Panc1 (cell line): ENCODE measurements around the gene LMCD1. TPM values are rescaled to one million over a fixed set of nuclear protein-coding genes. Genes with fewer than 3 reads are reported as not detected.

Experiments used
- ATAC-seq: fragments of 200-7000 bp; cut with Tn5 transposase; 2 replicates; pipeline ENCODE4 v1.9.1; 2020; ENCODE audit warnings: mild to moderate bottlenecking, moderate library complexity
- BruUV-seq: library from RNA; stranded (reverse); fragments of 400-500 nt; replicated peaks from 2 replicates; lab custom pipeline; 2021; lab: Mats Ljungman, UMichigan
- CTCF ChIA-PET: fragments of 300-600 bp; sonication (Branson Sonifier 250); formaldehyde crosslinking; loops from one replicate; lab custom pipeline; 2022; ENCODE audit warnings: antibody characterized with exemption; lab: Charles Lee
- POLR2A ChIA-PET: fragments of 300-600 bp; sonication (Branson Sonifier 250); formaldehyde crosslinking; loops from one replicate; lab custom pipeline; 2022; ENCODE audit warnings: antibody characterized with exemption; lab: Charles Lee
- DNase-seq: peaks from one replicate; pipeline ENCODE4 v3.0.0-alpha.2; 2010; ENCODE audit warnings: low read depth, low spot score
- H3K27ac ChIP-seq: 2 replicates; pipeline ENCODE4 v1.5.1; 2011; ENCODE audit warnings: mild to moderate bottlenecking, low read length, inconsistent platforms
- H3K27me3 ChIP-seq: fragments of 200-500 bp; sonication (Bioruptor generic); 2 replicates; pipeline ENCODE4 v1.6.0; 2014; ENCODE audit warnings: low read length, inconsistent platforms; ENCODE audit not compliant: control insufficient read depth, insufficient read depth
- H3K36me3 ChIP-seq: fragments of 200-500 bp; sonication (Bioruptor generic); 2 replicates; pipeline ENCODE4 v1.5.1; 2014; ENCODE audit warnings: inconsistent platforms, mild to moderate bottlenecking, low read length, moderate library complexity; ENCODE audit not compliant: control insufficient read depth, insufficient read depth
- H3K4me1 ChIP-seq: 2 replicates; pipeline ENCODE4 v1.5.1; 2011; ENCODE audit warnings: inconsistent platforms, mild to moderate bottlenecking, low read length, moderate library complexity; ENCODE audit not compliant: control insufficient read depth, insufficient read depth
- H3K4me3 ChIP-seq, 2 experiments: 2 replicates each; pipeline ENCODE4 v1.5.1; 2011 to 2012; ENCODE audit warnings: low read depth in 2 of 2, low read length in 2 of 2, mild to moderate bottlenecking in 2 of 2, inconsistent platforms in 1 of 2, moderate library complexity in 1 of 2
- H3K9me3 ChIP-seq: fragments of 200-500 bp; sonication (Bioruptor generic); 2 replicates; pipeline ENCODE4 v1.5.1; 2014; ENCODE audit warnings: low read depth, mild to moderate bottlenecking, inconsistent platforms, low read length, moderate library complexity; ENCODE audit not compliant: control insufficient read depth, insufficient read depth
- POLR2AphosphoS5 ChIP-seq: IDR thresholded peaks from 2 replicates; pipeline ENCODE4 v1.6.1; 2012; ENCODE audit warnings: mild to moderate bottlenecking, low read depth, low read length, moderate library complexity
- SIN3A ChIP-seq: IDR thresholded peaks from 2 replicates; pipeline ENCODE4 v1.6.1; 2012; ENCODE audit warnings: low read depth, mild to moderate bottlenecking, low read length, moderate library complexity, borderline replicate concordance; ENCODE audit not compliant: insufficient read depth
- TCF7L2 ChIP-seq: IDR thresholded peaks from 2 replicates; pipeline ENCODE4 v1.6.1; 2011; ENCODE audit warnings: mild to moderate bottlenecking, low read depth, low read length, inconsistent platforms
- in situ Hi-C: cut with HindIII; loops from 2 replicates; pipeline ENCODE4 v1.10.0; 2016; ENCODE audit warnings: low sequenced_read_pairs, low pct_unique_long_range_greater_than_20kb
- intact Hi-C: fragments of 100-400 bp; cut with micrococcal nuclease; formaldehyde crosslinking; loops from one replicate; pipeline ENCODE4 v1.10.0; 2022; ENCODE audit not compliant: unreplicated experiment
- total RNA-seq: library from RNA; stranded (reverse); gene quantifications from one replicate; pipeline ENCODE4 v1.2.1, GENCODE V29; 2021; ENCODE audit not compliant: unreplicated experiment
- TF ChIP-seq, protein P1 (sequence below), 2 experiments: IDR thresholded peaks; 2 replicates each; pipeline ENCODE4 v1.6.1; 2011 to 2012; ENCODE audit warnings: low read depth in 2 of 2, control low read depth in 1 of 2, low read length in 1 of 2, mild to moderate bottlenecking in 1 of 2, moderate library complexity in 1 of 2; ENCODE audit not compliant: insufficient read depth in 1 of 2
- TF ChIP-seq, protein P2 (sequence below): fragments of 450-650 bp; IDR thresholded peaks from 2 replicates; pipeline ENCODE4 v1.5.1; 2017; ENCODE audit warnings: mild to moderate bottlenecking

LMCD1 gene
- total RNA-seq, 1 experiment from 2014 or later = 24.8 TPM

DNA sequence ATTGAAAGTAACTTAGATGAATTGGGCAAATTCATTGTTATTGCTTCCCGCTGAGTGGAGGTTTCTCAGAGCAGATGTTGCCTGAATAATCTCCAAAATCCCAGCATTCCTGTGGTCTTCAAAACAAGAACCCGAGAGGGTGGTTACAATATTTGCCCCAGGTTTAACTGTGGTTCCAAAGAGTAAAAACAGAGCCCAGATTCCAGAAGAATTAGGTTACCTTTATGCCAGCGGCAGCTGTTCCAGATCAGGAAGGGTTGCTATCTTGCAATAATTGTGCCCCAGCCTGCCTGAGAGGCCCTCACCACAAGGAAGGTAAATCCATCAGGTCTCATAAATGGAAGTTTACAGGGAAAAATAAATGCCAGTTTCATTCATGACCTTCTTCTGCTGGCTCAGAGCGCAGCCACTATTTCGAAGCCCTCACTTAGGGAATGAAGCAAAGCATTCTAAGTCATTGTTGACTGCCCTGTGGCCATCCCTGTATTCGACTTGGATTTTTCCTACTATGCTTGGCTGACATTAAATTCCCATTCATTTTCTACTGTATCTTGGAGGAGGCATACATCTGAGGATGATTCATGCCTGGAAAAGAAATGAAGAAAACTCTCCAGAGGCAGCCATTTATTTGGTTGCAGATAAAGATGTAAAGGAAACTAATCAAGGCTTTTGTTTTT lies 88.4 kb downstream of the LMCD1 start:
- Histone ChIP-seq H3K9me3 (no peaks in the 10 kb centered on the region), H3K27ac (no peak overlapping the region), H3K36me3 (no peaks in the 10 kb centered on the region), H3K4me3 (no peak overlapping the region), H3K27me3 (no peaks in the 10 kb centered on the region), H3K4me1 (no peaks in the 10 kb centered on the region)
- no TSS peak for BruUV-seq
- TF ChIP-seq POLR2AphosphoS5 (no peak), TCF7L2 (no peak), SIN3A (no peak)
- TF ChIP-seq, protein P1, sequence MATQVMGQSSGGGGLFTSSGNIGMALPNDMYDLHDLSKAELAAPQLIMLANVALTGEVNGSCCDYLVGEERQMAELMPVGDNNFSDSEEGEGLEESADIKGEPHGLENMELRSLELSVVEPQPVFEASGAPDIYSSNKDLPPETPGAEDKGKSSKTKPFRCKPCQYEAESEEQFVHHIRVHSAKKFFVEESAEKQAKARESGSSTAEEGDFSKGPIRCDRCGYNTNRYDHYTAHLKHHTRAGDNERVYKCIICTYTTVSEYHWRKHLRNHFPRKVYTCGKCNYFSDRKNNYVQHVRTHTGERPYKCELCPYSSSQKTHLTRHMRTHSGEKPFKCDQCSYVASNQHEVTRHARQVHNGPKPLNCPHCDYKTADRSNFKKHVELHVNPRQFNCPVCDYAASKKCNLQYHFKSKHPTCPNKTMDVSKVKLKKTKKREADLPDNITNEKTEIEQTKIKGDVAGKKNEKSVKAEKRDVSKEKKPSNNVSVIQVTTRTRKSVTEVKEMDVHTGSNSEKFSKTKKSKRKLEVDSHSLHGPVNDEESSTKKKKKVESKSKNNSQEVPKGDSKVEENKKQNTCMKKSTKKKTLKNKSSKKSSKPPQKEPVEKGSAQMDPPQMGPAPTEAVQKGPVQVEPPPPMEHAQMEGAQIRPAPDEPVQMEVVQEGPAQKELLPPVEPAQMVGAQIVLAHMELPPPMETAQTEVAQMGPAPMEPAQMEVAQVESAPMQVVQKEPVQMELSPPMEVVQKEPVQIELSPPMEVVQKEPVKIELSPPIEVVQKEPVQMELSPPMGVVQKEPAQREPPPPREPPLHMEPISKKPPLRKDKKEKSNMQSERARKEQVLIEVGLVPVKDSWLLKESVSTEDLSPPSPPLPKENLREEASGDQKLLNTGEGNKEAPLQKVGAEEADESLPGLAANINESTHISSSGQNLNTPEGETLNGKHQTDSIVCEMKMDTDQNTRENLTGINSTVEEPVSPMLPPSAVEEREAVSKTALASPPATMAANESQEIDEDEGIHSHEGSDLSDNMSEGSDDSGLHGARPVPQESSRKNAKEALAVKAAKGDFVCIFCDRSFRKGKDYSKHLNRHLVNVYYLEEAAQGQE (IDR thresholded peaks at IDR 0.05; ENCODE audit: insufficient read depth in 1 of 2, low read depth in 2 of 2, low read length in 1 of 2) = no peak
- TF ChIP-seq, protein P2, sequence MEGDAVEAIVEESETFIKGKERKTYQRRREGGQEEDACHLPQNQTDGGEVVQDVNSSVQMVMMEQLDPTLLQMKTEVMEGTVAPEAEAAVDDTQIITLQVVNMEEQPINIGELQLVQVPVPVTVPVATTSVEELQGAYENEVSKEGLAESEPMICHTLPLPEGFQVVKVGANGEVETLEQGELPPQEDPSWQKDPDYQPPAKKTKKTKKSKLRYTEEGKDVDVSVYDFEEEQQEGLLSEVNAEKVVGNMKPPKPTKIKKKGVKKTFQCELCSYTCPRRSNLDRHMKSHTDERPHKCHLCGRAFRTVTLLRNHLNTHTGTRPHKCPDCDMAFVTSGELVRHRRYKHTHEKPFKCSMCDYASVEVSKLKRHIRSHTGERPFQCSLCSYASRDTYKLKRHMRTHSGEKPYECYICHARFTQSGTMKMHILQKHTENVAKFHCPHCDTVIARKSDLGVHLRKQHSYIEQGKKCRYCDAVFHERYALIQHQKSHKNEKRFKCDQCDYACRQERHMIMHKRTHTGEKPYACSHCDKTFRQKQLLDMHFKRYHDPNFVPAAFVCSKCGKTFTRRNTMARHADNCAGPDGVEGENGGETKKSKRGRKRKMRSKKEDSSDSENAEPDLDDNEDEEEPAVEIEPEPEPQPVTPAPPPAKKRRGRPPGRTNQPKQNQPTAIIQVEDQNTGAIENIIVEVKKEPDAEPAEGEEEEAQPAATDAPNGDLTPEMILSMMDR = no peak
- in situ Hi-C loops = no loop called here
- DNase-seq (no peak), ATAC-seq (no peak)
- ChIA-PET POLR2A (no interaction called here), CTCF (no interaction called here)
- intact Hi-C loops = no loop called here

DNA sequence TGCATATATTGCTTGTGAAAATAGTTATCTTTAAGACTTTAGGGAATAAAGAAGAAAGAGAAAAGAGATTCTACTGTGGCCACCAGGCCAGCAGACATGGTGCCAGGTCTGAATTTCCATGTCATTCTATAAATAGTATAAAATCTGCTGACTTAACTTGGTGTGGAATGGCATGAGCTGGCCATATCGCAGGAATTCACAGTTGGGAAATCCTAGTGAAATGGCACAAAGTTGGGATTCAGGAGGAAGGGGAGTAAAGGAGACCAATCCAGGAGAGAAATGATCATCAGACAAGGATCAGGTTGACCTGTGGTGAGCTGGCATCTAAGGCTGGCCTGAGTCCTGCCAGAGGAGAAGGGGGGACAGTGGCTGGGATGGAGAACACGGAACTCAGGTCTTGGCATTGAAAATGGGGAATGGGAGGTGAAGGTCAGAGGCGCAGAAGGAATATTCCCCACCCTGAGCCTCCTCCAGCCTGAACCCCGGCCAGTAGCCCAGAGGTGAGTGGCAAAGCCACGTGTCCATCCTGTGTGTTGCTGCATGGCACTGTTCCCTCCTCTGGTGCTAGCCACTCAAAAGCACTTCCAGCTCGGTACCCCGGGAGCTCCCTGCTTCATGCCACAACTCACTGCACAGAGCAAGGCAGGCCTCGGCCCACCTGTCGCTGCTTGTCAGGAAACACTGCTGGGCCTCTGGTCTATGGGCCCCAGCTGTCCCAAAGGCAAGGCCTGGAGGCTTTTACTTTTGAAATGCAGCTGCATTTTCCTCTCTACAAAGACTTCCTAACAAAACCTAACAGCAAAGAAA lies 91.6 kb downstream of the LMCD1 start:
- H3K4me3 ChIP-seq = no peak overlapping the region
- H3K9me3 ChIP-seq = no peaks in the 10 kb centered on the region
- no peak for ATAC-seq
- BruUV-seq = no TSS peak
- ChIA-PET CTCF (no interaction called here), POLR2A (no interaction called here)
- in situ Hi-C loops = no loop called here
- TF ChIP-seq POLR2AphosphoS5 (no peak), TCF7L2 (no peak), SIN3A (no peak)
- TF ChIP-seq, protein P1 (IDR thresholded peaks at IDR 0.05; ENCODE audit: insufficient read depth in 1 of 2, low read depth in 2 of 2, low read length in 1 of 2) = no peak
- TF ChIP-seq, protein P2 = no peak
- DNase-seq = no peak
- H3K27ac ChIP-seq = no peak overlapping the region
- no peaks in the 10 kb centered on the region for H3K36me3 ChIP-seq
- H3K27me3 ChIP-seq = no peaks in the 10 kb centered on the region
- no peaks in the 10 kb centered on the region for H3K4me1 ChIP-seq
- intact Hi-C loops = no loop called here
